Left forelimb (tissue), 1 donor: Measurements from ENCODE around the gene GTF3C1.
"Not testable (repeated sequence)": the region's sequence is repeated elsewhere in the genome, so short reads cannot be mapped to it uniquely, and the experiment has no call there.

Experiments used
- DNase-seq: peaks from one replicate; pipeline ENCODE4 v3.0.0-alpha.2; 2018; ENCODE audit warnings: low spot score

GTF3C1 gene

DNA sequence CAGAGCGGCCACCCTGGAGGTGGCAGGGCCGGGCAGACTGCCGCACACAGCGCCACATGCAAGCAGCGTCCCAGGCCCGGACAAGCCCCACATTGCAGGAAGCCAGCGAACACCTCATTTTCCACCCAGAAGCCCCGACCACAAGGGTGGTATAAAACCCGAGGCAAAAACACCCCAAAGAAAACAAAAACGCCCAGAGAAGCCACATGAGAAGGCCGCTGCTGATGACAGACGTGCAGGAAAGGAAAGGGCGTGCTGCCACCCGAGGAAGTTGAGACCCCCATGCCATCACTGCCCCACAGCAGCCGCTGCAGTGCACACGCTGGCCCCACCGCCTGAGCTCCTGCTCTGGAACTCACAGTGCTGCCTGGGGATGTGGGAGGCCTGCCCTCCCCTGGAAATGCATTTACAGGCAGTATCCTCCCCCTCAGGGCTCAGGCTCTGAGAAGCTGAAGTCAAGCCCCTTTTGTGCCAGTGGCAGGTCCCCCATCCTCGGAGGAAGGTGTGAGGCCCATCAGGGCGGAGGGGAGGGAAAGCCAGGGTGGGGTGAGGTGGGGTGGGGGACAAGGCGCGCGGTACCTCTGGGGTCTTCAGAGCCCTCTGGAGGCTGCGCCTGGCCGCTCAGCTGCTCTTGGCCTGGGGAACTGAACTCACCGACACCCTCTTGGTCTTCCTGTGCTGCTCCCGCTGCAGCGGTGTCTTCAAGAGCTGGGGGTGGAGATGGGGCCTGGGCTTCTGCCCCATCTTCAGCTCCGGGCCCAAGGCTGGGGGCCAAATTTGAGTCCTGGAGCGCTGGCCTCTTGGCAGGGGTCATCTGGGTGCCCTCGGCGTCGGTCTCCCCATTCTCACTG, 85.7 kb downstream of the GTF3C1 start:
- DNase-seq = no peak

DNA sequence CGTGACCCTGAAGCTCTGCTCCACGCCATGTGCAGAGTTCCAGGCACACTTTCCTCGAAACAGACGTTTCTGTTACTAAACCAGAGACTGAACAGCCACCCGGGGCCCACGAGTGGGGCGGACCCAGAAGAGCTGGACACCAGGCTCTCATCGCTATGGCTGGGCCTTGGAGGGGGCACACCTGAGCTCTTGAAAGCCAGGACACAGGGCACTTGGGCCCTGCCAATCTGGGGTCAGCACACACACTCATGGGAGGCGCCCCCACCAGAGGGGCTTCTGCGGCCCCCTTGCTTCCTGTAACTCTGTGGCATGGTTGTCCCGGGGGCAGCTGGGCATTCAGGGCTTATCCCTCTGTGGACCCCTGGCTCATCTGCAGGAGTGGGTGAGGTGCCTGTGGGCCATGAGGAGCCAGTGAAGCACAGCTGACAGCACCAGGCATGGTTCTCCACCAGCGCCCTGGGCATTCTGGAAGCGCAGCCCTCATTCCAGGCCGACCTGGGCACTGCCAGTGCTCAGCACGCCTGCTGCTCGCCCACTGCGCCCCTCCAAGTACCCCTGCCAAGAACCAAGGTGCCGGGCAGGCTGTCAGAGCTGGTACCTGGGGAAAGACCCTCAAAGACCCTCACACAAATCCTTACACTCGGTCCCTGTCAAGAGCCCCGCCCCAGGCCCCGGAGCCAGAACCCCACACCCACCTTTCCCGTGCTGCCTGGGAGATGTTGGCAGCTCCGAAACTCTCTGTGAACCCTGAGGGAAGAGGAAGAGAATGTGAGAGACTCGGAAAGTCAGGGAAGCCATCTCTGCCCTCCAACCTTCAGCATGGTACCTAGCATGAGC, 86.6 kb downstream of the GTF3C1 start:
- DNase-seq = no peak

GRCh38 chr16:27462200-27462845, 87.4 kb downstream of the GTF3C1 start:
- DNase-seq = no peak

DNA sequence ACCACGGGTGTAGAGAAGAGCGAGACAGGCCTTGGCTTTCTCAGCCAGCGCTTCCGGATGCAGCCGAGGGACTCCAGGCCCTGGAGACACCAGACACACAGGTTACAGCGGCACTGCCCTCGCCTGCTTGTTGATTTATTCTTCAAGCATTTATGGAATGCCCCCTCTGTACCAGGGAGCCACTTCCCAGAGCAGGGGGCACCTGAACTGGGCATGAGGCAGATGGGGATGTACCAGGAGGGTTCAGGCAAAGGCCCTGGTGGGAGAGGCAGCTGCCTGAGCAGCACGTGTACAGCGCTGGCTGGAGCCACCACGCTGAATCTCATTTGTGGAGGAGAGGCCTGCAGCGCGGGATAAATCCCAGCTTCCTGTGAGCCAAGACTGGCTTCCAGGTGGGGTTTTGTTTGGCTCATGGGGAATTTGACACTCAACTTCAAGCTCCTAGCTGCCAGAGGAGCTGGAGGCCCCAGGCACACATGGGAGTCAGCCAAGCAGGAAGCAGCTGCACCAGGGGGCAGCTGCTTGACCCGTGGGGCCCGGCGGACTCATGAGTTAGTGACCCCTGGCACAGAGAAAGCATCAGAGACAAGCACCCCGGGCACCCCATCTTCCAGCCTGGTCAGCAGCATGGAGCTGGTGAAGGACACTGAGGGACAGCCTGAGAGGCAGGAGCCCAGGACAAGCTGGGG, 88.1 kb downstream of the GTF3C1 start:
- no peak for DNase-seq

GRCh38 chr16:27460663-27461482, 88.8 kb downstream of the GTF3C1 start:
- no peak for DNase-seq

DNA sequence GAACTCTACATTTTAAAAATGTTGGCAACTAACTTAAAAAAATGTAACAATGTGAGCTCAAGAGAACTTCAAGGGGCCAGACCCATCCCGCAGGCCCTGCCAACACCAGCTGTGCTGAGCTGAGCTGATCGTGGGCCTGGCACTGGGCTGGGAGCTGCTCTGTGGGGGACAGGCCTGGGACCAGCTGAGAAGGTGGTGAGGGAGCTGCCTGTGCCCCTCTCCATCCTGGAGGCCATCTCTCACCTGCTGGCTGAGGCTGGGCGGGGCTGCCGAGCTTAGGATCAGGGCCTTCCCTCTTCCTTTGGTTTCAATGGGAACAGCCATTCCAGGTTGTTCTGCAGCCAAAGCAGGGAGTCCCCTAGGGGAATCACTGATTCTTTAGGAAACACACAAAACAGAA, 89.5 kb downstream of the GTF3C1 start:
- DNase-seq = no peak

GRCh38 chr16:27458987-27459688, 90.6 kb downstream of the GTF3C1 start:
- no peak for DNase-seq

GRCh38 chr16:27458258-27458657, 91.5 kb downstream of the GTF3C1 start:
- no peak for DNase-seq

GRCh38 chr16:27457605-27457900, 92.2 kb downstream of the GTF3C1 start:
- not testable (repeated sequence) for DNase-seq

GRCh38 chr16:27455700-27456099, 94.0 kb downstream of the GTF3C1 start:
- DNase-seq = no peak

GRCh38 chr16:27453494-27453825, 96.3 kb downstream of the GTF3C1 start:
- DNase-seq = no peak

- DNase-seq = no peak
Measured at GRCh38 chr16:27452569-27453493, 96.9 kb downstream of the GTF3C1 start.

DNA sequence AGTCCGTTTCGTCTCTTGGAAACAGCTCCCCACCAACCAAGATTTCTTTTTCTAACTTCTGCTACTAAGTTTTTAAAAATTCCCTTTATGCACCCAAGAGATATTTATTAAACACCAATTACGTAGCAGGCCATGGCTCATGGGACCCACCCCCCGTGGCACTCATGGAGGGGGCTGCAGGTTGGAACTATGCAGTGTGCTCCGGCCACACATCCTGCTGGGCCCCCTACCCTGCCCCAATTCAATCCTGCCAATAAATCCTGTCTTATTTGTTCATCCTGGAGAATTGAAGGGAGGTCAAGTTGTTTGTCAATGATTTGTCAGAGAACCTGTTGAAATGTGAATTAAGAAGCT, 99.5 kb downstream of the GTF3C1 start:
- no peak for DNase-seq

GRCh38 chr16:27449434-27450195, 100.1 kb downstream of the GTF3C1 start:
- DNase-seq = no peak

GRCh38 chr16:27448532-27449433, 100.9 kb downstream of the GTF3C1 start:
- DNase-seq = no peak

DNA sequence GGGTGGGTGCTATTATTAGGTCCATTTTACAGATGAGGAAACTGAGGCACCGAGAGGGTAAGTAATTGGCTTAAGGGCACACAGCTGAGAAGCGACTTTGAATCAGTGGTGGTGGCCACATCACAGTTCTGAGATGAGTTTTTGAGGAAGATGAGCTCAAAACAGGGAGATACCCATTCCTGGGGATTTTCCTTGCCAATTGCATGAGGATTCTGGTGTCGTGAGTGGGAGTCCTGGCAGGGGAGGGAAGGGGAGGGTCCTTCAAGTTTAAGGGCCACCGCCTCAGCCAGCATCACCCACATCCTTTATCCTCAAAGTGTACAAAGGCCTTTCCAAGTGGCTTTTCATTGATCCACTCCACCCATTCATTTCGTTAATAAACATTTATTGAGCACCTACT, 102.4 kb downstream of the GTF3C1 start:
- DNase-seq = no peak

DNA sequence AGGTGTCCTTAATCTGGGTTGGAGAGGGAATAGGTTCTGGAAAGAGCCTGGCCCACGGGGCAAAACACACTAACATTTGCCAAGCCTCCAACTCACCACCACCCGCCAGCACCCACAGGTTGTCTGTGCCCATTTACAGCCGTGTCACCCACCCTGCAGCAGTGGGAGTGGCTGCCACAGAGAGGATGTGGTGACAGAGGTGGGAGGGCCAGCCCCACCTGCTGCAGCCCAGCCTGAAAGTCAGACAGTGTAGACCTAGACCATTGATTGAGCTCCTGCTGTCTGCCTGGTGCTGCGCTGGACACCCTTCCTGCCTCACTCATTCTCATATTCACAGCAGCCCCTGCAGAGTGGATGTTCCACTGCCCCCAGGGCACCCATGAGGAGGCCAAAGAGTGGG, 103.0 kb downstream of the GTF3C1 start:
- DNase-seq = no peak
